Mucosa of stomach (tissue), 1 donor: ENCODE data around the gene MACF1.

ENCODE experiments used
- H3K27me3 ChIP-seq: one replicate; pipeline ENCODE4 v1.7.0; 2013; ENCODE audit warnings: mild to moderate bottlenecking, low read length; ENCODE audit not compliant: control insufficient read depth, insufficient read depth
- H3K36me3 ChIP-seq: one replicate; pipeline ENCODE4 v1.7.0; 2013; ENCODE audit warnings: low read length; ENCODE audit not compliant: control insufficient read depth, insufficient read depth
- H3K4me1 ChIP-seq: one replicate; pipeline ENCODE4 v1.7.0; 2013; ENCODE audit warnings: mild to moderate bottlenecking, low read length; ENCODE audit not compliant: control insufficient read depth, insufficient read depth
- H3K4me3 ChIP-seq: one replicate; pipeline ENCODE4 v1.7.0; 2013; ENCODE audit warnings: low read length
- H3K9ac ChIP-seq: one replicate; pipeline ENCODE4 v1.7.0; 2013; ENCODE audit warnings: mild to moderate bottlenecking, low read length, moderate library complexity
- H3K9me3 ChIP-seq: one replicate; pipeline ENCODE4 v1.7.0; 2013; ENCODE audit warnings: mild to moderate bottlenecking, low read length, moderate library complexity; ENCODE audit not compliant: control insufficient read depth
- donor health status: Pancreatic carcinoma.

The MACF1 gene

DNA sequence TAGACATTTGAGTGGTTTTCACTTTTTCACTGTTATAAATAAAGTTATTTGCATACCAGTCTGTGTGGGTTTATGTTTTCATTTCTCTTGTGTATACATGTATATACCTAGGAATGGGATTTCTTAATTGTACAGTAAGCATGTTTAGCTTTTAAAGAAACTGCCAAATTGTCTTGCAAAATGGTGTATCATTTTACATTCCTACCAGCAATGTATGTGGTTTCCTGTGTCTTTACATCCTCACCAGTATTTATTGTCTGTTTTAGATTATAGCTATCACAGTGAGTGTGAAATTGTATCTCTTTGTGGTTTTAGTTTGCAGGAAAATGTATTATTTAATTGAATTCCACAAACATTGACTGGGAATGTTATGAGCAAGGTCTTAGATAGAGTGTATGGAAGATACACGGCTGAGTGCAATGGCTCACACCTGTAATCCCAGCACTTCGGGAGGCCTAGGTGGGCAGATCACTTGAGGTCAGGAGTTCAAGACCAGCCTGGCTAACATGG is 57.3 kb downstream of the MACF1 start:
- H3K9me3 ChIP-seq: no peaks in the 10 kb centered on the region
- no peak overlapping the region for H3K9ac ChIP-seq
- H3K36me3 ChIP-seq: peaks cover 7% of the 10 kb centered on the region
- no peak overlapping the region for H3K4me3 ChIP-seq
- H3K4me1 ChIP-seq: no peaks in the 10 kb centered on the region
- no peaks in the 10 kb centered on the region for H3K27me3 ChIP-seq

DNA sequence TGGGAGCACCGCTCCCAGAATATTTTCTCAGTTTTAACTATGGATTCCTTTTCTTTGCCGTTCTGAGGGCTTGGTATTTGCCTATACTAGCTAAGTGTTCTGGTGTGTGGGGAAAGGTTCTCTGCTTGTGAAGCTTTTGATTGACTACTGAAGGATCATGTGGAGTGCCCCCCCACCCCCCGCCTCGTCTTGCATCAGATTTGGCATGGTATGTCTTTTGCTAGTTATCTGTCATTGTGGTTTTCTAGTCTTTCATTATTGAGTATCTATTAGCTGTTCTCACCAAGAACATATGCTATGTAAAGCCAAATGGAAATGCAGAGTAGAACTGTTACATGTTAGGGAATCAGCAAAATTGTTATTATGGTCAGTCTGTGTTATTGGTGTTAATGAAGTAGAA is 58.3 kb downstream of the MACF1 start:
- H3K9me3 ChIP-seq: no peaks in the 10 kb centered on the region
- no peak overlapping the region for H3K9ac ChIP-seq
- no peak overlapping the region for H3K4me3 ChIP-seq
- peaks cover 7% of the 10 kb centered on the region for H3K36me3 ChIP-seq
- H3K4me1 ChIP-seq: no peaks in the 10 kb centered on the region
- H3K27me3 ChIP-seq: no peaks in the 10 kb centered on the region

DNA sequence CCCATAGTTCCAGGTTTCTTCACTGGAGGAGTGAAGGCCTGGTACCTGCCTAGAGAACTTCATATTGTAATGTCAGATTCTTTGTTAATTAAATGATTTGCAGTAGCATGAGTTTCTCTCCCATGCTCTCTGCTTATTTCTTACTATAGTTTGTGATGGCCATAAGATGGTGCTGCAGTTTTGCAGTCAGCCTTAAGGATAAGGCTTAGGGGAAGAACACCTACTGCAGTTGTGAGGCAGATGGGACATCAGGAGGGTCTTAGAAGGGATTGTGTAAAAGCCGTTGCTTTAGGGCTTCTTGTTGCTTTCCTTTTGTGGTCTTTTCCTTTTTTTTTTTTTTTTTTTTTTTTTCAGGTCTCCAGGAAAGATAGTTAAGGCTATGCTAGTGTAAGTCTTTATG is 61.8 kb downstream of the MACF1 start:
- Histone ChIP-seq H3K4me3 (no peak overlapping the region), H3K36me3 (no peaks in the 10 kb centered on the region), H3K27me3 (no peaks in the 10 kb centered on the region), H3K9me3 (no peaks in the 10 kb centered on the region), H3K4me1 (peaks cover 10% of the 10 kb centered on the region), H3K9ac (no peak overlapping the region)

DNA sequence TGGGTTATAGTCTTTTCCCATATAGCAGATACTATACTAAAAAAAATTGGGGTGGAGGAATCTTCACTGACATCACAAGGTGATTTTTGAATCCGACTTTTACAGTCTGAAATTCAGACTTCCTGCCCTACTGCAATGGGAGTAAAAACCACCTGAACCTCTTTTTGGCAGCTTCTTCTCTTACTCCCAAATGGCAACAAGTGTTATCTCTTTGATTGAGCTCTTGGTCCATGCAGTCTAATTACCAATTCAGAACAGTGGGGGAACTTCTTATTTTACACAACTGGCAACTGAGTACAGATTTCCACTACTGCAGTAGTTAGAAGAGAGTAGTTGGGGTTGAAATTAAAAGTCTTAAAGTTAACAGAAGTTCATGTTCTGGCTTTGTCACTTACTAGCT is 62.3 kb downstream of the MACF1 start:
- H3K9ac ChIP-seq: no peak overlapping the region

DNA sequence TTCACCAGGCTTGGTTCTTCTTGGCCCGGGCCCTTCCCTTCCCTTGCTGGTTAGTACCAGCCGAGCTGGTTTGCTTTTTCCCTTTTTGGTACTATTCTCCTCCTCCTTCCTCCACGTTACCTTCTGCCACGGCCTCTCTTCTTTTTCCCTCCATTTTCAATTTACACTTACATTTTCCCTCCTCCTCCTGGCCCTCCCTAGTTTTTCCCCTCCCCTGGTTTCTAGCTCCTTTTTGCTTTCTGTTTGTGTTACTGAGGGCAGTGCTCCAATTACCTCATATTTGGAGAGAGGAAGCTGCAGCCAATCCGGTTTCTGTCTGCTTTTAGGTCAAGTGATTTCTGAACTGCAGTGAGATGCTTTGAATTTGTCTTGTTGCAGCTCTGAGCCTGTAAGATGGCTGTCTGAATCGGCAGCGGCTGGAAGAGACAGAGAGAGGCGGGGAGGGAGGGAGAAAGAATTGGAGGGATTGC is 63.7 kb downstream of the MACF1 start:
- H3K4me3 ChIP-seq: no peak overlapping the region
- H3K9me3 ChIP-seq: no peaks in the 10 kb centered on the region
- H3K4me1 ChIP-seq: peaks cover 10% of the 10 kb centered on the region
- no peaks in the 10 kb centered on the region for H3K27me3 ChIP-seq
- peak overlapping the region; percentile 57 for H3K9ac ChIP-seq
- H3K36me3 ChIP-seq: no peaks in the 10 kb centered on the region

More for the DNA sequence above, 62.3 kb downstream of the MACF1 start:
- H3K9me3 ChIP-seq: no peaks in the 10 kb centered on the region
- H3K36me3 ChIP-seq: no peaks in the 10 kb centered on the region
- peaks cover 10% of the 10 kb centered on the region for H3K4me1 ChIP-seq
- no peaks in the 10 kb centered on the region for H3K27me3 ChIP-seq
- no peak overlapping the region for H3K4me3 ChIP-seq

DNA sequence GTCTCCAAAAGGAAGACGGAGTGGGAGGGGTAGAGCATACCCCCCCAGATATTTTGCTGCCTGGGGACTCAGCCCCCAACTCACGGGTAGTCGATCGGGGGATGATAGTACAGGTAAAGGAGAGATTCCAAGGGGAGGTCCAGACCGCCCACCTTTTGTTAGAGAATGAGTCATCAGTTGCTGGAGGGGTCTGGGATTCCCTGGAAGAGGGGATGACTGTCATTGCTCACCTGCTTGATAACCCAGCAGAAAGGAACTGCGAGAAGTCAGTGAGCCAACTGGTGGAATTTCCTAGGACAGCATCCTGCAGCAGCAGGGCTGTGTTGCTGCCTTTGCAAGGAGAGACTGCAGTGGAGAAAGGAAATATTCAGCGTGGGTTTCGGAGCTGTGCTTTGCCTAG is 64.4 kb downstream of the MACF1 start:
- H3K9me3 ChIP-seq: no peaks in the 10 kb centered on the region
- peaks cover 10% of the 10 kb centered on the region for H3K4me1 ChIP-seq
- H3K36me3 ChIP-seq: no peaks in the 10 kb centered on the region
- H3K27me3 ChIP-seq: no peaks in the 10 kb centered on the region
- no peak overlapping the region for H3K4me3 ChIP-seq
- peak overlapping the region; percentile 57 for H3K9ac ChIP-seq

DNA sequence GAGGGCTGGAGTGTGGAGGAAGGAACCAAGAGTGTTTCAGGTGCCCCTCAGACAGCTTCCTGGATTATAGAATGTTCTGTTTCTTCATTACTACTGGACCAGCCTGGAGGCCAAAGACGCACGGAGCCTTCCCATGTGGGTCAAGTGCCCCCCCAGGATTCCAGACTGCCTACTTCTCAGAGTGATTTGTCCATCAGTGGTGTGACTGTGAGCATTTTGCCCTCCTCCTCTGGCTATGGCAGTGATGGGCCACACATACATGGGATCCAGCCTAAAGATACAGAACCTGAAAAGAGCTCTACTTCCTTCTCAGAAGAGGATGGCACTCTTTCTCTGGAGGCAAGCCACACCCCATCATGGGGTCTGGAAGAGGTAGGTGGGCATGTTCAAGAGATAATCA is 64.9 kb downstream of the MACF1 start:
- Histone ChIP-seq H3K9me3 (no peaks in the 10 kb centered on the region), H3K4me3 (no peak overlapping the region), H3K9ac (no peak overlapping the region), H3K4me1 (peaks cover 10% of the 10 kb centered on the region), H3K36me3 (no peaks in the 10 kb centered on the region), H3K27me3 (no peaks in the 10 kb centered on the region)

DNA sequence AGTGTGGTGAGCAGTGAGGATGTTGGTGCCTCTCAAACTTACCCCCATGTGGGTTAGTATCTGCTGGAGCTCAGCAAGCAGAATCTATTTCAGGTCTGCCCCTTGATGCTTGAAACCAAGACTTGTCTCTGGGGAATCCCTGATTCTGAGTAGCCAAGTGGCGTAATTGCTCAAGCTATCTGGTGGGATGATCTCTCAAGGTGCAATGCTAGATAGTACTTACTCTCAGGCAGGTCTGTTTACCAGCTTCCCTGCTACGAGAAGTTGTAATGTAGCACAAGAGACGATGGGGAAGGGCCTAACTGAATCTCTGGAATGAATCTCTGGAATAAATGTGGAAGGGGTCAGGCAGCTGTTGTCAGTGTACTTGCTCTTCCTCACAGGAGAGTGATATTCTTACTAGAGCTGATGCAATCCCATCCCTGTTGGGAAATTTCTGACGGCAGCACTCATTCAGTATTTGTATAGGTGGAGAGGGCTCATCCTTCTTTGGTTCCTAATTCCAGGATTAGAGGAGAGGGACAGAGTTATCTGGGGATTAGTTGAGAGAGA is 65.4 kb downstream of the MACF1 start:
- Histone ChIP-seq H3K4me3 (no peak overlapping the region), H3K4me1 (peaks cover 10% of the 10 kb centered on the region), H3K9ac (no peak overlapping the region), H3K36me3 (no peaks in the 10 kb centered on the region), H3K9me3 (no peaks in the 10 kb centered on the region), H3K27me3 (no peaks in the 10 kb centered on the region)

DNA sequence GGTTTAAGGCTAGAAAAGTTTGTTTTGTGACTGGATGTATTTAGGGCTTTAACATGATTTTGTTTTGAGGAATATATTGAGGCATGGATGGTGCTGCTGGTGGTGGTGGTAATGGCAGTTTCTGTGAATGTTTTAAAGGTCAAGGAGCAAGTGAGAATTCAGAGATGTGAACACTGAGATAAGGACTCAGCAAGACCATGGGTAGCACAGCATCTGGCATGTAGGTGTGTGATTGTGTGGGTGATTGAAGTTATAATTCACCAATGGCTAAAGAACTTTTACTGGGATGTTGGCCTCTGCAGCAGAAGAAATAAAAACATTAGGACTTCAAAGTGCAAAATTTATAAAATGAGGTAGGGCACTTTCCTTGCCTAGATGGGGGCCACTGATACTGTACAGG is 65.9 kb downstream of the MACF1 start:
- Histone ChIP-seq H3K4me3 (no peak overlapping the region), H3K27me3 (no peaks in the 10 kb centered on the region), H3K36me3 (no peaks in the 10 kb centered on the region), H3K9ac (no peak overlapping the region), H3K9me3 (no peaks in the 10 kb centered on the region), H3K4me1 (peaks cover 10% of the 10 kb centered on the region)

DNA sequence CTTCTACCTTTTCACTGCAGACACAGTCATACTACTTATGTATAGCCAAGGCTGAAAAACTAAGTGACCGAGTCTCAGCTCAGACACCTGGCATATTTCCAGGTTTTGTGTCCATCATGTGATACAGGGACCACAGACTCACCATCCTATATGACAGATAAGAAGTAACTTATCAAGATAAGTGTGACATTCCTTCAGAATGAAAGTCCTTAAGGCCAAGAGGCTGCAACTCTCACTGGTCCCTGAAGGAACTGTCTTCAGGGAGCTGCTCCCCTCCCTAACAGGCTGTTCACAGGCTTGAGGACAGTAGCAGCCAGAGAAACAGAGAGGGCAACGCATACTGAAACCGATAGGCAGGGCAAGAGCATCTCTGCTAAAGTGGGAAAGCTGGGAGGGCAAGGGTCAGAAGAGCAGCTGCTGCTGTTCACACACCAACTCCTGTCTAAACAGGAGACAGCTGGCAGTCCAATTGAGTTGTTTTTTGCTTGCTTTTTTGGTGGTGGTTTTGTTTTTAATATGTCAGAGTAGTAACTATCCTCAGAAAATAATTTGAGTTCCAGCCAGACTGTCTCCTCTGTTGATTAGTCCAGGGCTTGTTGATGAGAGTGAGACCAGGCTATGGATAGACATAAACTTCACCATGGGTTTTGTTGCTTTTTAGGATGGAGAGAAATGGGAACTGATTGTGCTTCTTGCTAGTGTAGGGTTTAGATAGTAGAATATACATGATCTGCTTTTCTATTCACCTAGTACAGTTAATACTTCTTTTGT is 67.7 kb downstream of the MACF1 start:
- Histone ChIP-seq H3K4me1 (peaks cover 10% of the 10 kb centered on the region), H3K4me3 (no peak overlapping the region), H3K9ac (no peak overlapping the region), H3K9me3 (no peaks in the 10 kb centered on the region), H3K36me3 (no peaks in the 10 kb centered on the region), H3K27me3 (no peaks in the 10 kb centered on the region)

DNA sequence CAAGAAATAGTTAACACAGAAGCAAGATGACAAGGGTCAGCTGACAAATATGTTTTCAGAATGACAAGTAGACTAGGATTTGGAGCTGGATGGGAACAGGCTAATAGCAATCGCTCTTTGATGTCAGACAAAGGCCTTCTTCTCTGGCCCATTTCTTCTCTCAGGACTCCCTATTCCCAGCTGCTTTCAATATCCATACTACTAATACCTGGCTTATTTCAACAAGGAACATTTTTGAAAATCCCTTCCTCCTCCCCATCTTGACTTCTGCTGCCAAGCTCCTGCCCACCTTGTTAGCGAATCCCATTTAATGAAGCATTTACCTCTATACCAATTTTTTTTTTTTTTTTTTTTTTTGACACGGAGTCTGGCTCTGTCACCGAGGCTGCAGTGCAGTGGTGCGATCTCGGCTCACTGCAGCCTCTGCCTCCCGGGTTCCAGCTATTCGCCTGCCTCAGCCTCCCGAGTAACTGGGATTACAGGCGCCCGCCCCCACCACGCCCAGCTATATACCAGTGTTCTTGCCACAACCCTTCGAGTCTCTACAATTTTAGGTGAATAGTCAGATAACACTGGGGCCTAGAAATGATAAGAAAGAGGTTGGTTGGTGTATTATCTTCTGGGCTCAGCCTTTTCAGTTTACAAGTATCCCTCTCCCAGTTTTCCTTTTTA is 68.4 kb downstream of the MACF1 start:
- Histone ChIP-seq H3K4me3 (no peak overlapping the region), H3K9ac (no peak overlapping the region), H3K27me3 (no peaks in the 10 kb centered on the region), H3K36me3 (no peaks in the 10 kb centered on the region), H3K4me1 (peaks cover 10% of the 10 kb centered on the region), H3K9me3 (no peaks in the 10 kb centered on the region)

DNA sequence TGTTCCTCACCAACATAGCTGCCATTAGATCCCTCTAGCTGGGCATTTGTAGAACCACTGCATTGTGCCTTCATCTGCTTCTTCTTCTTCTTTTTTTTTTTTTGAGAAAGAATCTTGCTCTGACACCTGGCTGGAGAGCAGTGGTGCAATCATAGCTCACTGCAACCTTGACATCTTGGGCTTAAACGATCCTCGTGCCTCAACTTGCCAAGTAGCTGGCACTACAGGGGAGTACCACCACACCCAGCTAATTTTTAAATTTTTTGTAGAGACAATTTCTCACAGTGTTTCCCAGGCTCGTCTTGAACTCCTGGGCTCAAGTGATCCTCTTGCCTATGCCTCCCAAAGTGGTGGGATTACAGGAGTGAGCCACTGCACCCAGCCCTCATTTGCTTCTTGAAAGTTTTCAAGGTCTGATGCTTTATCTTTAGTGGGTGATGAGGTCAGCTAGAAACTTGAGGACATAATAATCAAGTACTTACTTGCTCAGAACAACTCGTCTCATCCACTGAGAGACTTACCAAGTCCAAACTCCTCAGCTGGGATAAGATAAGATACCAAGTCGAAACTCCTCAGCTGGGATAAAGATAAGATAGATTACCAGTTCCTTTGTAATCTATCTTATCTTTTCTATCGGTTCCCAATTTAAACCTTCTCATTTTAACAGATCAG is 71.5 kb downstream of the MACF1 start:
- Histone ChIP-seq H3K27me3 (no peaks in the 10 kb centered on the region), H3K36me3 (no peaks in the 10 kb centered on the region), H3K9me3 (no peaks in the 10 kb centered on the region), H3K4me1 (no peaks in the 10 kb centered on the region), H3K9ac (no peak overlapping the region), H3K4me3 (no peak overlapping the region)
